Left lung (tissue), 14 donors: Measurements from ENCODE around the gene ZNF333. TPM values are rescaled to one million over a fixed set of nuclear protein-coding genes. Genes with fewer than 3 reads are reported as not detected.

Experiments used
- ATAC-seq: fragments of 200-7000 bp; cut with Tn5 transposase; one replicate; pipeline ENCODE4 v1.9.1; 2020; ENCODE audit warnings: moderate library complexity
- DNase-seq, 4 donors: peaks; one replicate each; pipeline ENCODE4 v3.0.0-alpha.2; 2013 to 2020
- H3K27ac ChIP-seq, 2 donors: fragments of 200-600 bp; sonication (generic) in 1 of 2; one replicate each; pipeline versions ENCODE4 v1.5.0 to v1.8.0; 2020 to 2021
- H3K27me3 ChIP-seq, 2 donors: fragments of 200-600 bp; sonication (generic) in 1 of 2; one replicate each; pipeline versions ENCODE4 v1.5.0 to v1.8.0; 2020 to 2021
- H3K36me3 ChIP-seq, 2 donors: fragments of 200-600 bp; sonication (generic) in 1 of 2; one replicate each; pipeline versions ENCODE4 v1.5.0 to v1.8.0; 2020 to 2021
- H3K4me1 ChIP-seq, 2 donors: fragments of 200-600 bp; one replicate each; pipeline ENCODE4 v1.8.0; 2021
- H3K4me3 ChIP-seq, 2 donors: fragments of 200-600 bp; sonication (generic) in 1 of 2; one replicate each; pipeline versions ENCODE4 v1.5.0 to v1.8.0; 2020 to 2021; ENCODE audit warnings: mild to moderate bottlenecking in 1 of 2
- H3K9me3 ChIP-seq, 2 donors: fragments of 200-600 bp; sonication (generic) in 1 of 2; one replicate each; pipeline versions ENCODE4 v1.5.0 to v1.8.0; 2020 to 2021
- intact Hi-C, 2 donors: fragments of 100-400 bp; cut with DNase I; formaldehyde crosslinking; loops; one replicate each; pipeline versions ENCODE4 v1.11.2 to v1.14.2; 2022
- long read RNA-seq, 12 donors: library from polyadenylated mRNA in 2 of 12; unstranded in 2 of 12; transcript quantifications; one replicate each; pipeline ENCODE4 v2.0.0 and lab custom pipeline, GENCODE V29; 2019 to 2026
- polyA plus RNA-seq, 6 donors: library from polyadenylated mRNA; unstranded; fragments of 120-200 nt; gene quantifications; one replicate each; pipeline ENCODE4 v1.2.1, GENCODE V29; 2013; ENCODE audit not compliant: insufficient read length in 6 of 6
- total RNA-seq, 2 donors: library from RNA; stranded (reverse); fragmentation: NEBNext Ultra II Directional; extraction: Animal tissue kit (Norgen Biotek cat#: 25700); gene quantifications; one replicate each; pipeline ENCODE4 v1.2.1, GENCODE V29; 2021
- TF ChIP-seq, protein P1 (sequence below), 2 donors: fragments of 200-600 bp; sonication (generic) in 1 of 2; IDR thresholded peaks; one replicate each; pipeline versions ENCODE4 v1.5.0 to v1.8.0; 2021; ENCODE audit warnings: antibody characterized with exemption in 2 of 2
- donor health status: DM: no; HTN: yes; CAD: no.
- donor health status: DM: no; HTN: no; CAD: no.

The ZNF333 gene
- total RNA-seq (10 to 100 TPM; 11.7 to 16.4 TPM), polyA plus RNA-seq (10 to 100 TPM; 29.6 to 38.7 (median 36.7) TPM)
- long read RNA-seq, donor 1, full-length matches to known transcripts = 12 of 12 reads
- long read RNA-seq, donor 1, partial matches to known transcripts = 0 of 12 reads
- long read RNA-seq, donor 1, other reads (novel, unspliced or antisense) = 0 of 12 reads
- long read RNA-seq, donor 2, full-length matches to known transcripts = 8 of 8 reads
- long read RNA-seq, donor 2, partial matches to known transcripts = 0 of 8 reads
- long read RNA-seq, donor 2, other reads (novel, unspliced or antisense) = 0 of 8 reads
- long read RNA-seq, donor 3, full-length matches to known transcripts = 7 of 7 reads
- long read RNA-seq, donor 3, partial matches to known transcripts = 0 of 7 reads
- long read RNA-seq, donor 3, other reads (novel, unspliced or antisense) = 0 of 7 reads
- long read RNA-seq, donor 4, partial matches to known transcripts = 0 of 2 reads
- long read RNA-seq, donor 4, other reads (novel, unspliced or antisense) = 2 of 2 reads
- long read RNA-seq, donor 5, transcript ZNF333-204 (1 exons, 1,257 nt) = major isoform, 6 of 8 reads
- long read RNA-seq, donor 5, partial matches to known transcripts = 0 of 8 reads
- long read RNA-seq, donor 5, other reads (novel, unspliced or antisense) = 0 of 8 reads
- long read RNA-seq, donor 6, full-length matches to known transcripts = 3 of 3 reads
- long read RNA-seq, donor 6, partial matches to known transcripts = 0 of 3 reads
- long read RNA-seq, donor 6, other reads (novel, unspliced or antisense) = 0 of 3 reads
- long read RNA-seq, donor 7, full-length matches to known transcripts = 3 of 3 reads
- long read RNA-seq, donor 7, partial matches to known transcripts = 0 of 3 reads
- long read RNA-seq, donor 7, other reads (novel, unspliced or antisense) = 0 of 3 reads
- long read RNA-seq, donor 8, full-length matches to known transcripts = 9 of 16 reads
- long read RNA-seq, donor 8, partial matches to known transcripts = 7 of 16 reads
- long read RNA-seq, donor 8, other reads (novel, unspliced or antisense) = 0 of 16 reads
- long read RNA-seq, donor 9 = 0 reads
- long read RNA-seq, donor 10, partial matches to known transcripts = 1 of 2 reads
- long read RNA-seq, donor 10, other reads (novel, unspliced or antisense) = 1 of 2 reads
- long read RNA-seq, donor 11 = 0 reads
- long read RNA-seq, donor 12, full-length matches to known transcripts = 9 of 9 reads
- long read RNA-seq, donor 12, partial matches to known transcripts = 0 of 9 reads
- long read RNA-seq, donor 12, other reads (novel, unspliced or antisense) = 0 of 9 reads

DNA sequence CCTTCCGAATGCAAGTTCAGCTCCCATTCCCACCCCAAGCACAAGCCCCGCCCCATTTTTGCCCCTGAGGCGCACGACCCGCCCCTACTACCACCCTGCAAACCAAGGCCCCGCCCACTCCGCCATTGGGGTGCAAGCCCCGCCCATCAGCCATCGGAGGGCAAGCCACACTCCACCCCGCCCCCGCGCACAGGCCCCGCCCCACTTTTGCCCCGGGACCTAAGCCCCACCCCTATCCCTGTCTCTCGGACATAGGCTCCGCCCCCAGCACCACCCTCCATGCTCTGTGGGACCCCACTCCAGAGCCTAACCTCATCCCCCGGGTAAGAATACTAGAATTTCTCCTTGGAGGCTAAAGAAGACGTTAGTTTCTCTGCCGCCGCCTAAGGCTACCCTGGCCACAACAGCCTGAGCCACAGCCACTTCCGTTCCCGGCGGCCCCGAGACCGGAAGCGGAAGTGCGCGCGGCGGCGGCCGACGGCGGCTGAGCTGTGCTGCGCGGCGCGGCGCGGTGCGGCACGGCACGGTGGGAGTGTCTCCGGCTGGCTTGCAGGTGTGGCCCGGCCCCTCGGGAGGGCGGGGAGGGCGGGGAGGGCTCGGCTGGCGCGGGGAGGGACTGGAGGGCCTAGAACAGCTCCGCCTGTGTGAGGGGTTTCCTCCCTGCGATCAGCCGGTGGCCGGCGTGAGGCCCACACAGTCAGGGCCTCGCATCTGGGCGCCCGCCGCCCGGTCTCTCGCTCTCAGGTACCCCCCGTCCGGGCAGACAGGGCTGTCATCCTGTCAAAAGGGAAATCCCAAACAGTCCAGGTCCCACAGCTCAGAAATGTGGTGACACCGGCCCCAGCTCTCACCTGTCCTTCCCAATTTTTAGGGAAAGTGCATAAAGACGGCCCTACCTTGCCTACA, at the start of gene ZNF333:
Gene ZNF333 (plus strand): TSS at position 451 of the 906 bp plus-strand sequence. CDS start 3,444 bp downstream, outside the sequence.
- intact Hi-C loops = loop anchor here in 1 of 2 donors (10.0 kb wide), 1 partner anchor 115 kb away; the partner anchor contains the start of gene NDUFB7
- Histone ChIP-seq H3K4me1 (peaks cover 6 to 35% of the 10 kb centered on the region in 2 donors), H3K4me3 (peak within 1 kb of the TSS; percentile 81 to 90), H3K9me3 (no peaks in the 10 kb centered on the region), H3K36me3 (peaks cover 0 to 18% of the 10 kb centered on the region in 2 donors), H3K27me3 (no peaks in the 10 kb centered on the region), H3K27ac (peak within 1 kb of the TSS; percentile 97 to 98)
- ATAC-seq (peak; percentile 99), DNase-seq (peak; percentile 80 to 99 (median 94))
- TF ChIP-seq, protein P1, sequence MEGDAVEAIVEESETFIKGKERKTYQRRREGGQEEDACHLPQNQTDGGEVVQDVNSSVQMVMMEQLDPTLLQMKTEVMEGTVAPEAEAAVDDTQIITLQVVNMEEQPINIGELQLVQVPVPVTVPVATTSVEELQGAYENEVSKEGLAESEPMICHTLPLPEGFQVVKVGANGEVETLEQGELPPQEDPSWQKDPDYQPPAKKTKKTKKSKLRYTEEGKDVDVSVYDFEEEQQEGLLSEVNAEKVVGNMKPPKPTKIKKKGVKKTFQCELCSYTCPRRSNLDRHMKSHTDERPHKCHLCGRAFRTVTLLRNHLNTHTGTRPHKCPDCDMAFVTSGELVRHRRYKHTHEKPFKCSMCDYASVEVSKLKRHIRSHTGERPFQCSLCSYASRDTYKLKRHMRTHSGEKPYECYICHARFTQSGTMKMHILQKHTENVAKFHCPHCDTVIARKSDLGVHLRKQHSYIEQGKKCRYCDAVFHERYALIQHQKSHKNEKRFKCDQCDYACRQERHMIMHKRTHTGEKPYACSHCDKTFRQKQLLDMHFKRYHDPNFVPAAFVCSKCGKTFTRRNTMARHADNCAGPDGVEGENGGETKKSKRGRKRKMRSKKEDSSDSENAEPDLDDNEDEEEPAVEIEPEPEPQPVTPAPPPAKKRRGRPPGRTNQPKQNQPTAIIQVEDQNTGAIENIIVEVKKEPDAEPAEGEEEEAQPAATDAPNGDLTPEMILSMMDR (IDR thresholded peaks at IDR 0.05) = no peak

DNA sequence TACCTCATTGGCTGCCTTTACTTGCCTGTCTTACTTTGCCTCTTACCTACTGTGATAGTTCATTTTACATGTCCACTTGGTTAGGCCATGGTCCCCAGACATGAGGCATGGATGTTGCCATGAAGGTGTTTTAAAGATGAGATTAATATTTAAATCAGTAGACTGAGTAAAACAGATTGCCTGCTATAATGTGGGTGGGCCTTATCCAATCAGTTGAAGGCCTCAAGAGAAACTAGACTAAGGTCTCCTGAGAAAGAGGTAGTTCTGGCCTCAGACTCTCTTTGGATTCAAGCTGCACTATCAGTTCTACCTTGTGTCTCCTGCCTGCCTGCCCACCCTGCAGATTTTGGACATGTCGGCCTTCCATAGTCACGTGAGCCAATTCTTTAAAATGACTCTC, 41.3 kb upstream of the ZNF333 start:
- DNase-seq (no peak), ATAC-seq (no peak)
- TF ChIP-seq, protein P1 (IDR thresholded peaks at IDR 0.05) = no peak
- Histone ChIP-seq H3K36me3 (no peaks in the 10 kb centered on the region), H3K4me3 (no peak overlapping the region), H3K27me3 (peaks cover 0 to 27% of the 10 kb centered on the region in 2 donors), H3K4me1 (no peaks in the 10 kb centered on the region), H3K9me3 (peaks cover 0 to under 1% of the 10 kb centered on the region in 2 donors), H3K27ac (no peak overlapping the region)
- intact Hi-C loops = no loop called here

DNA sequence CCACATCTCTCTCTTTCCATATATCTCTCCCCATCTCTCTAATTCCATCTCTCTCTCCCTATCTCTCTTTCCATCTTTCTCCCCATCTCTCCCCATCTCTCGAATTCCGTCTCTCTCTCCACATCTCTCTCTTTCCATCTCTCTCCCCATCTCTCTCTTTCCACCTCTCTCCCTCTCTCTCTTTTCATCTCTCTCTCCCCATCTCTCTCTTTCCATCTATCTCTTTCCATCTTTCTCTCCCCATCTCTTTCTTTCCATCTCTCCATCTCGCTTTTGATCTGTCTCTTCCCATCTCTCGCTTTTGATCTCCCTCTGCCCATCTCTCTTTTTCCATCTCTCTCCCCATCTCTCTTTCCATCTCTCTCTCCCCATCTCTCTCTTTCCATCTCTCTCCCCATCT, 40.8 kb upstream of the ZNF333 start:
- no peaks in the 10 kb centered on the region for H3K36me3 ChIP-seq
- ATAC-seq (no peak), DNase-seq (no peak)

DNA sequence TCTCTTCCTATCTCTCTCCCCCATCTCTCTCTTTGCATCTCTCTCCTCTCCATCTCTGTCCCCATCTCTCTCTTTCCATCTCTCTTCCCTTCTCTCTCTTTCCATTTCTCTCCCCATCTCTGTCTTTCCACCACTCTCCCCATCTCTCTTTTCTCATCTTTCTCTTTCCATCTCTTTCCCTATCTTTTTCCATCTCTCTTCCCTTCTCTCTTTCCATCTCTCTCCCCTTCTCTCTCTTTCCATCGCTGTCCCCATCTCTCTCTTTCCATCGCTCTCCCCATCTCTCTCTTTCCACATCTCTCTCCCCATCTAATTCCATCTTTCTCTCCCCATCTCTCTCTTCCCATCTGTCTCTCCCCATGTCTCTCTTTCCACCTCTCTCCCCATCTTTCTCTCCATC, 39.7 kb upstream of the ZNF333 start:
- H3K4me1 ChIP-seq = no peaks in the 10 kb centered on the region
- H3K27ac ChIP-seq = no peak overlapping the region
- no peaks in the 10 kb centered on the region for H3K36me3 ChIP-seq
- no peaks in the 10 kb centered on the region for H3K9me3 ChIP-seq
- intact Hi-C loops = no loop called here
- TF ChIP-seq, protein P1 (IDR thresholded peaks at IDR 0.05) = no peak
- peaks cover 0 to 17% of the 10 kb centered on the region in 2 donors for H3K27me3 ChIP-seq
- no peak overlapping the region for H3K4me3 ChIP-seq
- no peak for DNase-seq
- ATAC-seq = no peak

More for the DNA sequence above, 40.8 kb upstream of the ZNF333 start:
- H3K4me3 ChIP-seq = no peak overlapping the region
- H3K27me3 ChIP-seq = peaks cover 0 to 22% of the 10 kb centered on the region in 2 donors
- TF ChIP-seq, protein P1 (IDR thresholded peaks at IDR 0.05) = no peak
- H3K9me3 ChIP-seq = no peaks in the 10 kb centered on the region
- intact Hi-C loops = no loop called here
- no peaks in the 10 kb centered on the region for H3K4me1 ChIP-seq
- H3K27ac ChIP-seq = no peak overlapping the region
